NOMO-1 treated with DMSO at 0.1 percent for 48 hours (cell line): Measurements from ENCODE around the gene RALGDS.

Source experiments
- DNase-seq: peaks from one replicate; lab custom pipeline; 2025; ENCODE audit not compliant: unreplicated experiment; lab: John Stamatoyannopoulos, UW

The RALGDS gene

GRCh38 chr9:133137451-133138231, 16.6 kb upstream of the RALGDS start:
- DNase-seq, result no peak

GRCh38 chr9:133135146-133135745, 14.2 kb upstream of the RALGDS start:
- DNase-seq, result no peak

GRCh38 chr9:133134388-133135145, 13.5 kb upstream of the RALGDS start:
- DNase-seq, result no peak

GRCh38 chr9:133133681-133134387, 12.8 kb upstream of the RALGDS start:
- DNase-seq, result peak; percentile 21

- DNase-seq, result no peak
Observed at GRCh38 chr9:133132174-133132573, 11.1 kb upstream of the RALGDS start.

- no peak for DNase-seq
Observed at GRCh38 chr9:133131506-133131905, 10.5 kb upstream of the RALGDS start.

- no peak for DNase-seq
Observed at GRCh38 chr9:133130685-133131244, 9.7 kb upstream of the RALGDS start.

GRCh38 chr9:133129001-133129795, 8.2 kb upstream of the RALGDS start:
- no peak for DNase-seq

GRCh38 chr9:133128152-133128551, 7.1 kb upstream of the RALGDS start:
- DNase-seq, result no peak

- DNase-seq, result no peak
Observed at GRCh38 chr9:133127340-133127981, 6.4 kb upstream of the RALGDS start.

- DNase-seq, result no peak
Observed at GRCh38 chr9:133126697-133127339, 5.8 kb upstream of the RALGDS start.

- DNase-seq, result peak; percentile 59
Observed at GRCh38 chr9:133125941-133126696, 5.1 kb upstream of the RALGDS start.

GRCh38 chr9:133124907-133125275, 3.9 kb upstream of the RALGDS start:
- no peak for DNase-seq

GRCh38 chr9:133124123-133124906, 3.3 kb upstream of the RALGDS start:
- peak; percentile 4 for DNase-seq

- peak; percentile 8 for DNase-seq
Observed at GRCh38 chr9:133122935-133123611, 2.0 kb upstream of the RALGDS start.

- DNase-seq, result no peak
Observed at GRCh38 chr9:133122605-133122934, 1.5 kb upstream of the RALGDS start.

- DNase-seq, result peak; percentile 80
Observed at GRCh38 chr9:133121915-133122550, 993 bp upstream of the RALGDS start.
